Measurements from ENCODE around the gene EBI3. TPM values are rescaled to one million over a fixed set of nuclear protein-coding genes. Genes with fewer than 3 reads are reported as not detected.
"Not testable (repeated sequence)": the region's sequence is repeated elsewhere in the genome, so short reads cannot be mapped to it uniquely, and the experiment has no call there.

The EBI3 gene
- under 1 TPM; 0.18 to 0.68 (median 0.51) TPM for polyA plus RNA-seq (ENCODE audit: insufficient read length in 4 of 4)

DNA sequence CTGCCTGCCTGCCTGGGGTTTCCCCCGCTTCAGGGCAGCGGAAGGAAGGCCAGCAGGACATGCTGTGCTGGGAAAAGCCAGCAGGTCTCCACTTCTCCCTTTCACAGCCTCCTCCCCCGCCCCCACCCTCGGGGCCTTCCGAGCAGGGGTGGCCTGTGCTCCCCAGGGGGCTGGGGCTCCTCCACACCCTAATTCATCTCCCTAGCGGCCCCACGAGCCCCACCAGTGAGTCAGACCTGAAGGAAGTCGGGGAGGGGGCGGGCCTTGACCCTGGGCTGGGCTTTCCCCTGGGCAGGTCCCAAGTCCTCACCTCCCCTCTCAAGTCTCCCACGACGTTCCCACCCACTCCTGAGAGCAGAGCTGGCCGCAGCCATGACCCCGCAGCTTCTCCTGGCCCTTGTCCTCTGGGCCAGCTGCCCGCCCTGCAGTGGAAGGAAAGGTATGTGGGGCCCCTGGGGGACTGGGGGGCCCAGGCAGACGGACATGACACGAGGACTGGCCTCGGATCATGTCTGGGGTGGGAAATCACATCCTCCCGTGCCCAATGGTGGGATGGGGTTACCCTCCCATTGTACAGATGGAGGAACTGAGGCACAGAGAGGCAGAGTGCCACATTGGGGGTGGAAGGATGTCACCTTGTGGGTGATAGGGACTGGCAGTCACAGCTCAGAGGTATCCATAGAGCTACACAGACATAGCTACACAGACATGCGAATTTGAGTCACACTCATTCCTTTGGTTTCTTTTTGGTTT lies at the start of gene EBI3:
TSS of gene EBI3 (plus strand) at position 345 of the 753 bp plus-strand sequence. CDS start at position 373, 28 bp downstream.
- no peak for DNase-seq (ENCODE audit: low read depth in 4 of 4, low spot score in 2 of 4)

DNA sequence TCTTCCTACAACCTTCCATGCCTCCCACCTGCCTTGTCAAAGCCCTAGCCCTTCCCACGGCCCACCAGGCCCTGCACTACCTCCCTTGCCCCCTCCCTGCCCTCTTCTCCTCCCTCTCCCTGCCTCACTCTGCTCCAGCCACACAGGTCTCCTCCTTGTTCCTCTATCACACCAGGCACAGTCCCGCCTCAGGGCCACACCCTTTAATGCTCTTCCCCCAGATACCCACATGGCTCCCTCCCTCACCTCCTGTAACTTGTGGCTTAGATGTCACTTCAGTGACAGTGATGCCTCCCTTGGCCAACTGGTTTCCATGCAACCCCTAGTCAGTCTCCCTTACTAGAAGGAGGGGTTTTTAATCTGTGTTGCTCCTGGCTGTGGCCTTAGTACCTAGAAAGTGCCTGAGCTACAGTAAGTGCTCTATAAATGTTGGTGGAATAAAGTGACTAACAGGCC lies 48.2 kb upstream of the EBI3 start:
- DNase-seq (ENCODE audit: low read depth in 4 of 4, low spot score in 2 of 4): no peak

DNA sequence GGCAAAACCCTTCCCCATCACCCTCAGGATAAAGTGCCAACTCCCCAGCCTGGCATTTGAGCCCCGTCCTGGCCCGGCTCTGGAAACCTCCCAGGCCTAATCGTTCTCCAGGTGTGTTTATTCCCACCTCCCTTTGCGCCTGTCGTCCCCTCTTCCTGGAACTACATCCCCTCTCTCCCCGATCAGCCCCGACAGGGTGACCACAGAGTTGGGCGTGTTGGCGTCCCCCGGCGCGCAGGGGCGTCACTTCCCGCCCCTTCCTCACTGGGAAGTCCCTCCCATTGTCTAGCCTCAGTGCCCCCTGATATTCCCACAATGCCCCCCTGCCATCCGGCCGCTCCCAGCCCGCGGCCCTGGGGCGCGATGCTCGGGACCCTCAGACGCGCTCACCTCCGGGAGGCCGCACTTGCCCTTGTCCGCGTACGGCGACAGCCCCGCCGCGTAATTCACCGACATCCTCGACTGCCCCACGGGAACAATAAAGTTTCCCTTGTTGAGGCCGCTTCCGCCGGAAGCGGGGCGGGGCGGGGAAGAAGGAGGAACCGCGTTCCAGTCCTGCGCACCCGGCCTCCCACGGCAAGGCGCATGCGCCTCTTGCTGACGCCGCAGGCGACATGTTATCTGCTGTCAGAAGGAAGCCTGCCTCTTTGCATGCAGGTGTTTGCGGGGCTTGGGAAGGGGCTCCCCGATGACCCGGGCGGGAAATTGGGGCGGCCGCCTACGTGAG lies 47.1 kb upstream of the EBI3 start, which contains the start of the genes ANKRD24 and SIRT6:
TSS of gene ANKRD24 (plus strand) at position 606 of the 727 bp plus-strand sequence. CDS start 3,737 bp downstream, outside the sequence.
TSS of gene SIRT6 (minus strand) at position 480 of the 727 bp plus-strand sequence. CDS start at position 456, 24 bp downstream.
- DNase-seq (ENCODE audit: low read depth in 4 of 4, low spot score in 2 of 4): peak; percentile 84 to 91 (median 88)

DNA sequence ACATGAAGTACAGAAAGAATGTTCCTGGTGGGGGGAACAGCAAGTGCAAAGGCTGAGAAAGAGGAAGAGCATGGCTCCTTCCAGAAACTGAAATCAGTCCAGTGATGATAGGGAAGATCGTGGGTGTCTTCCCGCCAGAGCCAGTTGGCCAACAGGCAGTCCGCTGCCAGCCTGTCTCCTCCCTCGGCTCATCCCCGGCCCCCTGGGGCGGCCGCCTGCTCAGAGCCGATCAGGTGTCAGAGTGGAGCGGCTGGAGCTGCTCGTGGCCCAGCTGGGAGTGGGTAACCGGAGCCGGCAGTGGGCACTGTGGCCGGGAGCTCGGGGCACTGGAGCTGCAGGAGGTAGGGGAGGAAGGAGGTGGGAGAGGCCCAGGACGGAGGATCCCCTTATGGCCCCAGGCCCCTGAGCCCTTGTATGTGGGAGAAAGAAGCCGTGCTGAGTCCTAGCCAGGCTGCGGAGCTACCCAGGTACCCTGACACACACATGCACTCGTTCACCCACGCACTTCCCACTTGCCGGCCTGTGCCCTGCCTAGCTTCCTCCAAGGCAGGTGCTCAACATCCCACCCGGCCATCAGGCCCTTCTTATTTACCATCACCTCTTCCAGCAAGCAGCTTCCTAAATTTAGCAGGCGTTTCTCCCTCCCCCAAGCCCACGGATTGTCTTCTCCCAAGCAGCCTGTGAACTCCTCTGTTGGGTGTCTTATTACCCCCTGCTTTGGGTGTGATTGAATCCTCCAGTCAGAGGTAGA lies 45.2 kb upstream of the EBI3 start:
- no peak for DNase-seq (ENCODE audit: low read depth in 4 of 4, low spot score in 2 of 4)

DNA sequence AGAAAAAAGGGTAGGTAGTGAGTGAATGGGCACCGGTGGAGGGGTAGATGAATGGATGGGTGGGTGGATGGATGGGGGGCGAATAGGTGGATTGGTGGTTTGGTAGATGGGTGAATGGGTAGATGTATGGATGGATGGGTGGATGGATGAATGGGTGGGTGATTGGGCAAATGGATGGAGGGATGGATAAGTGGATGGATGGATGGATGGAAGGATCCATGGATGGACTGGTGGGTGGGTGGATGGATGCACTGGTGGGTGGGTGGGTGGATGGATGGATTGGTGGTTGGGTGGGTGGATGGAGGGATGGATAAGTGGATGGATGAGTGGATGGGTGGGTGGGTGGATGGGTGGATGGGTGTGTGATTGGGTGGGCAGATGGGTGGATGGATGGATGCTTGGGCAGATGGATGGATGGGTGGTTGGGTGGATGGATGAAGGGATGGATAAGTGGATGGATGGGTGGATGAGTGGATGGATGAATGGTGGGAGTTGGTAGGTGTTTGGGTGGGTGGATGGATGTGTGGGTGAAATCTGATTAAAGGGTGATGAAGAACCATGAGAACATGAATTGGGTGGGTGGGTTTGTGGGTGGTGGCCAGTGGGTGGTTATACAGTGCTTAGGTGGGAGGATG lies 44.5 kb upstream of the EBI3 start:
- DNase-seq (ENCODE audit: low read depth in 4 of 4, low spot score in 2 of 4): no peak

DNA sequence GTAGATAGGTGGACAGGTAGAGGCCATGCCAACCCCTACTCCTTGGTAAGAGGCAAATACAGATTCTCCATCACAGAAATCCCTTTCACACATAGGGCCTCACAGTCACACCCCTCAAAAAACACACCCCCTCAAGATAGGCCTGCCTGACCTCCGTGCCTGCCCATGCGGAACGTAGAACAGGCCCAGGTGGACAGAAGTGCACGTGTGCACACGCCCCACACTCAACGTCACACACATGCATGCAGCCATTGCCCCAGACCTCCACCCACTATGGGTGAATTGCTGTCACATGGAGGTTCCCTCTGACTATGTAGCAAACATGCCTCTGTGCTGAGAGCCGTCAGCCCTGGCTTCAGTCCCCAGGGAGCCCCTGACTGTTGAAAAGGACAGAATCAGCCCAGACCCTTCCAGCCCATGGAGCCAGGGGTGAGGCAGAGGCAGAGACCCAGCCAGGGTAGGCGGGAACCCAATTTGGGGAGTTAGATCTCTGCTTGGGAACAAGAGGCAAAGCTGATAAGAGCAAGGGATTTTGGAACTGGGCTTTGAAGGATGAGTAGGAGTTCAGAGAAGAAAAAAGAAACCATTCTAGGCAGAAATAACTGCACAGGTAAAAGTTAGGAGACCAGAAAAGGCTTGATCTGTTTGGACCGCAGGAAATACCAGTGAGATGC lies 43.8 kb upstream of the EBI3 start:
- no peak for DNase-seq (ENCODE audit: low read depth in 4 of 4, low spot score in 2 of 4)

DNA sequence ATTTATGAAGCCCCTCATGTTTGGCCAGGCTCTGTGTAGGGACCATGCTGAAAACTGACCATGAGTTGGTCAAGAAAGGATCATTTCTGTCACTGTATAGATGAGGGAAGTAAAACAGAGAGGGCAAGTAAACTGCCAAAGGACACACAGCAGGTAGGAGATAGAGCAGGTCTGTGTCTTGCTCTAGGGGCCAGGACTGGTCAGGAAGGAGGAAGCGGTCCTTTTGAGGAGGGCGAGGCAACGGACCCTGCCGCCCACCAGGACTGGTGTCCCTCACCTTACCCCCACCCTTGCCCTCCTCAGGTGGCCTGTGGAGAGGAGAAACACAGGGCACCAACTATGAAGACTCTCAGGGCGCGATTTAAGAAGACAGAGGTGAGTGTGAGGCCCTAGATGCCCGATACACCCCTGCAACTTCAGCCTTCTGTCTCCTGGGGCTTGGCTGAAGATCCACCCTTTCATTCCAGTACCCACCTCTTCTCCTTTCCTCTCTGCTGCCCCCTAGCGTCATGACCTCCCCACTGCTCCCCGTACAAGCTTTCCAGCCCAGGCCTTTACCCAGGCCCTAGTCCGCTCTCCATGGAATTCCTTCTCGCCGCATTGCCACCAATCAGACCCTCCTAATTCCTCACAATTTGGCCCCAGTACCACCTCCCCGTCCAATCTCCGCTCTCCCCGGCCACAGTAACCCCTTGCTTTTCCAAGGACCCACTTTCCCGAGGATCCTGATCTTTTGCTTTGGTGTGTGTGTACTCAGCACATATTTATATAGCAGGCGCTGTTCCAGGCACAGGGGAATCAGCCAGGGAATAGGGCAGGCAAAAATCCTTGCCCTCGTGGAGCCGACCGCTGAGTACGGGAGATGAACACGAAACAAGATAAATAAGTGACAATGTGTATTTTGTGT lies 43.0 kb upstream of the EBI3 start:
- DNase-seq (ENCODE audit: low read depth in 4 of 4, low spot score in 2 of 4): peak in 1 of 4 donors; percentile 63

DNA sequence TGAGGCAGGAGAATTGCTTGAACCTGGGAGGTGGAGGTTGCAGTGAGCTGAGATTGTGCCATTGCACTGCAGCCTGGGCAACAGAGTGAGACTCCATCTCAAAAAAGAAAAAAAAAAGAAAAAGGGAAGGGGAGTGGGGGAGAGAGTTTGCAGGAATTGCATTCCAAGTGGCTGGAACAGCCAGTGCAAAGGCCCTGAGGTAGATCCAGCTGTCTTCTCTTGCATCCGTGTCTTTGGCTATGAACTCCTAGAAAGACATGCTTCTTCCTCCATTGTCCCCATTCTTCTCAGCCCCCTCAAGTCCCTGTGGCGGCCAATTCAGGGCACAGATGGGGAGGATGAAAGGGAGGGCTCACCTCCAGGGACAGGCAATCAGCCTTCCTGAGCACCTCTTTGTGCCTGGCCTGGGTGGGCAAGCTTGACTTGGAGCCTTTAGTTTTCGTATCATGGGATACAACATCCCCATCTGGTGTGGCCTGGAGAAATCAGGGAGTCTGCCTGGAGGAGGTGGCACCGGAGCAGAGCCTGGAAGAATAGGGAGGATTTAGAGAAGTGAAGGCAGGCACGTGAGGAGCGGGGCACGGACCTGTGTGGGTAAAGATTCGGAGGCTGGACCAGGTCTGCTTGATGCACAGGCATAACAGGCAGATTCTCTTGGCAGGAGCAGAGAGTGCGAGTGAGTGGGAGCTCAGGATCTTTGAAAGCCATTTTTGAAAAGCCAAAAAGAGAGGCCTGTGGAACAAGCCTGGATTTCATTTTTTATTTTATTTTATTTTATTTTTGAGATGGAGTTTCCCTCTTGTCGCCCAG lies 41.8 kb upstream of the EBI3 start:
- no peak for DNase-seq (ENCODE audit: low read depth in 4 of 4, low spot score in 2 of 4)

DNA sequence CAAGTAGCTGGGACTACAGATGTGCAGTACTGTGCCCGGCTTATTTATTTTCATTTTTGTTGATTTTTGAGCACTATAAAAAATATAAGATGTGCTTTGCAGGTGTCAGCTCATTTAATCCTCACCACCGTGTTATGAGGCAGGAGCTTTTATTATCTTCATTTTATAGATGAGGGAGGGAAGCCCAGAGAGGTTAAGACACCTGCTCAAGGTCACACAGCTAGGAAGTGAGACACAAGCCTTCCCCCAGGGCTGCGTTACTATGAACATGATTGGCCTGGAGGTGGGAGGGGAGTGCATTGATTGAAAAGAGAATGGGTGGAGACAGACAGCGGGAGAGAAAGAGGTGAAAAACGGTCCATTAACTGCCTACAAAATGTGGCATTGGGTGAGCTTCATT lies 39.7 kb upstream of the EBI3 start:
- no peak for DNase-seq (ENCODE audit: low read depth in 4 of 4, low spot score in 2 of 4)

DNA sequence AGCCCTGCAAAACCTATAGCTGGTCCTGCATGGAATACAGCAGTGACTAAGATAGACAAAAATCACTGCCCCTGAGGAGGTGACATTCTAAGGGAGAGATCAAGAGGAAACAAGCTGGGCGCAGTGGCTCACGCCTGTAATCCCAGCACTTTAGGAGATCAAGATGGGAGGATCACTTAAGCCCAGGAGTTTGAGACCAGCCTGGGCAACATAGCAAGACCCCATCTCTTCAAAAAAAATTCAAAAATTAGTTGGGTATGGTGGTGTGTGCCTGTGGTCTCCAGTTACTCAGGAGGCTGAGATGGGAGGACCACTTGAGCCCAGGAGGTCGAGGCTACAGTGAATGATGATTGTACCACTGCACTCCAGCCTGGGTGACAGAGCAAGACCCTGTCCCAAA lies 36.8 kb upstream of the EBI3 start:
- not testable (repeated sequence) for DNase-seq (ENCODE audit: low read depth in 4 of 4, low spot score in 2 of 4)

DNA sequence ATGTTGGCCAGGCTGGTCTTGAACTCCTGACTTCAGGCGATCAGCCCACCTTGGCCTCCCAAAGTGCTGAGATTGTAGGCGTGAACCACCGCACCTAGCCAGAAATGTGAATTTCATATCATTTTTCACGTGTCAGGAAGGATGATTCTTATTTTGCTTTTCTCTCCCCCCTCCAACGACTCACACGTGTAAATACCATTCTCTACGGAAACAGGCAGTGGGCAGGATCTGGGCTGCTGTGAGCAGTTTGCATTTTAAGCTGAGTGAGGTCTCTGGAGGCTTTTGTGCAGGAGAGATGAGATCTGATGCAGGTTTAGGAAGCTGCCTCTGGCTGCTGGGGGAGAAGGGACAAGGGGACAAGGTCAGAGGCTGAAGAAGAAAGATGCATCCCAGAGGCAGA lies 35.0 kb upstream of the EBI3 start:
- DNase-seq (ENCODE audit: low read depth in 4 of 4, low spot score in 2 of 4): no peak

DNA sequence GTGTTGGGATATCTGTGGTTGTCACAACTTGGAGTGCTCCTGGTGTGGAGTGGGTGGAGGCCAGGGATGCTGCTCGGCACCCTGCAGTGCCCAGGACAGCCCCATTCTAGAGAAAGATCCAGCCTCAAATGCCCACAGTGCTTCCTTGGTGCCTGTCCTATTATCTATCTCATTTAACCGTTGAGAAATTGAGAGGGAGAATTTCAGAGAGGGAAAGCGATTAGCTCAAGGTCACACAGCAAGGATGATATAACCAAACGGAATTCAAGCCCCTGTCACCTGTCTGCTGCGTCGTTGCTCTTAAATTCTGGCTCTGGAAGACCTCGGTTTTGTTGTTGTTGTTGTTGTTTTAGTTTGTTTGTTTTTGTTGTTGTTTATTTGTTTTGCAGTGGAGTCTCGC lies 33.3 kb upstream of the EBI3 start:
- DNase-seq (ENCODE audit: low read depth in 4 of 4, low spot score in 2 of 4): no peak

DNA sequence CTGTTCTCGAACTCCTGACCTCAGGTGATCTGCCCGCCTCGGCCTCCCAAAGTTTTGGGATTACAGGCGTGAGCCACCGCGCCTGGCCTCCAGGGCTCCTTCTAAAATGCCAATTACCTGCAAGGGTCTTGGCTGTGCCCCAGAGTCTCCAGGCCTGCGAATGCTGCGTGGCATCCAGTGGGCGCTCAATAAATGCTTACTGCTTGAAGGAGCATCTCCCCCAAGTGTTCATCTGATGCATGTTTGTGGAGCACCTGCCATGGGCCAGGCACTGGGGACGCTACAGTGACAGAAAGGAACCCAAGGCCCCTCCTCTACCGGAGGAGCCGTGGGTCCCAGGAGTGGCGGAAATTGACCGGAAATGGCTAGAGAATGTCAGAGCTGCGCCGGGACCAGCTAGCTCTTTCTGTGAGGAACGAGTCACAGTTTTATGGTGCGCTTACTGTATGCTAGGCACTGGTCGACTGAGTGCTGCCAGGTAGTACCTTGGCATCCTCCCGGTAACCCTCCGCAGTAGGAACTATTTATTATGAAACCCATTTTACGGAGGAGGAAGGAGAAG lies 32.7 kb upstream of the EBI3 start:
- no peak for DNase-seq (ENCODE audit: low read depth in 4 of 4, low spot score in 2 of 4)

DNA sequence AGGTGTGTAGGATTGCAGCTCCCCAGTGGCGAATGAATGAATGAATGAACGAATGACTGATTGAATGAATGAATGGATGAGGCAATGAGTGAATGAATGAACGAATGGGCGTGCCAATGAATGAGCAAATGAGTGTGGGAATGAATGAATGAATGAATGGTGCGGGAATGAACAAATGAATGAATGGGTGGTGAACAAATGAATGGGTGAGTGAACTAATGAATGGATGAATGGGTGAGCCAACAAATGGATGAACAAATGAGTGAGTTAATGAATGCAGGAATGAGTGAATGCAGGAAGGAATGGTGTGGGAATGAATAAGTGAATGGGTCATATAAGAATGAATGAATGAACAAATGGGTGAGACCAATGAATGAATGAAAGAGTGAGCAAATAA lies 32.1 kb upstream of the EBI3 start:
- DNase-seq (ENCODE audit: low read depth in 4 of 4, low spot score in 2 of 4): no peak

DNA sequence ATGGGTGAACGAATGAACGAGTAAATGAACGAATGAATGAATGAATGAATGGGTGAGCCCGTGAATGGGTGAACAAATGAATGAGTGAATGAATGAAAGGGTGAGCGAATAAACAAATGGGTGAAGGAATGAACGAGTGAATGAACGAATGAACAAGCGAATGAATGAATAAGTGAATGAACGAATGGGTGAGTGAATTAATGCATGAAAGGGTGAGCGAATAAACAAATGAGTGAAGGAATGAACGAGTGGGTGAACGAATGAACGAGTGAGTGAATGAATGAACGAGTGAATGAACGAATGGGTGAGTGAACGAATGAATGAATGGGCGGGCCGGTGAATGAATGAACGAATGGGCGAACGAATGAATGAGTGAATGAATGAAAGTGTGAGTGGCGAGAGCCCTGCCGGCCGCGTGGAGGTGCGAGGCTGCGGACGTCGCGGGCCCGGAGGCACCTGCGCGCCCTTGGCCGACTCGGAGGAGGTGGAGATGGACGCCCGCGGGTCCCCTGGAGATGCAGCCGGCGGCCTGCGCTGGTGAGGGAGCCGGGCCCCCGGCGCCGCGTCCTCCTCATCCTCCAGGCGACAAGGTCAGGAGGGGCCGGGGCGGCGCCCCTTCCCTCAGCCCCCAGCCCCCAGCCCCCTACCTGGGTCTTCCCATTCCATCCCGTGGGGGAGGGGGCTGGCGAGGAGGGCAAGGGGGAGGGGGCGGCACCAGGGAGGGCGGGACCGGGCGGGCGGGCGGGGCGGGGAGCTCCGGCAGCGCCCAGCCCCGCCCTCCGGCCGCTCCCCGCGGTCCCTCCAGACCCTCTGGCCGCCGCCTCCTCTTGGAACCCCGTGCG lies 31.5 kb upstream of the EBI3 start:
- DNase-seq (ENCODE audit: low read depth in 4 of 4, low spot score in 2 of 4): no peak

DNA sequence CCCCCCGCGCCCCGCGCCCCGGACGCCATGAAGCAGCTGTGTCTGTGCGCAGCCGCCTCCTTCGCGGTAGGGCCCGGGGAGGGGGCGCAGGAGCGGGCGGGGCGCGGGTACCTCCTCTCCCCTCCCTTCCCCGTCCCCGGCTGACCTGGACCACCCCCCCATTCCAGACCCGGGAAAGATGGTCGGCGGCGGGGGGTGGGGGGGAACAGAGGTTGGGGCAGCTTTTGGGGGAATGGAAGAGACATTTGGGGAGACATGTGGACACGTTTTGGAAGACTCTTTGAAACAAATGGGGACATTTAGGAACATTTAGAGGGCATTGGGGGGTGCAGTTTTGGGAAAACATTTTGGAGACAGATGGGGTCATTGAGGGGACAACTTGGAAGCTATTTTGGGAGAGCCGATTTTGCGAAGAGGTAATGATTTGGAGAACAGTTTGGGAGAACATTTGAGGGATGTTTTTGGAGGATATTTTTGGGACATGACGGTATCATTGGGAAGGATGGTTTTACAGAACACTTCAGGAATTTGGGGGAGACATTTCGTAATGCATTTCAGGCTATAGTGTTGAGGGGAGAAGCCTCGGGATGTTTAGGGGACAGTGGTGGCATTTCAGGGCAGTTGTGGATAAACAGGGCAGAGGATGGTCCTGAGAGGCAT lies 30.7 kb upstream of the EBI3 start:
- no peak for DNase-seq (ENCODE audit: low read depth in 4 of 4, low spot score in 2 of 4)
